22Rv1 (cell line): ENCODE measurements around the gene VSTM4.

ENCODE experiments used
- H3K27ac ChIP-seq: fragments of 450-650 bp; 2 replicates; pipeline ENCODE4 v1.5.1; 2017
- CTCF ChIP-seq: fragments of 450-650 bp; IDR thresholded peaks from 2 replicates; pipeline ENCODE4 v1.5.1; 2017; ENCODE audit warnings: mild to moderate bottlenecking
- ZFX ChIP-seq: fragments of 450-650 bp; IDR thresholded peaks from 2 replicates; pipeline ENCODE4 v1.6.1; 2017; ENCODE audit warnings: antibody characterized with exemption, borderline replicate concordance

The VSTM4 gene

GRCh38 chr10:49000437-49001398 lies 114.6 kb downstream of the VSTM4 start:
- no peak overlapping the region for H3K27ac ChIP-seq
- no peak for TF ChIP-seq CTCF
- TF ChIP-seq ZFX = no peak

GRCh38 chr10:48999346-48999745 lies 116.0 kb downstream of the VSTM4 start:
- TF ChIP-seq CTCF = no peak
- no peak overlapping the region for H3K27ac ChIP-seq

GRCh38 chr10:48996329-48996728 lies 119.0 kb downstream of the VSTM4 start:
- no peak overlapping the region for H3K27ac ChIP-seq
- TF ChIP-seq ZFX (no peak), CTCF (no peak)

- no peak overlapping the region for H3K27ac ChIP-seq
- TF ChIP-seq CTCF (no peak), ZFX (no peak)
Measured at GRCh38 chr10:48993627-48994026, 121.7 kb downstream of the VSTM4 start.

- TF ChIP-seq ZFX (no peak), CTCF (no peak)
- H3K27ac ChIP-seq = no peak overlapping the region
Measured at GRCh38 chr10:48990226-48990625, 125.1 kb downstream of the VSTM4 start.

- no peak for TF ChIP-seq CTCF
- TF ChIP-seq ZFX = no peak
- no peak overlapping the region for H3K27ac ChIP-seq
Measured at GRCh38 chr10:48985621-48986158, 129.6 kb downstream of the VSTM4 start.

- no peak for TF ChIP-seq ZFX
- TF ChIP-seq CTCF = no peak
- H3K27ac ChIP-seq = no peak overlapping the region
Measured at GRCh38 chr10:48983648-48984351, 131.5 kb downstream of the VSTM4 start.
